DND-41 (cell line): Measurements from ENCODE around the gene USP5.

Experiments used
- ATAC-seq: fragments of 200-7000 bp; cut with Tn5 transposase; 3 replicates; pipeline ENCODE4 v1.9.1; 2021; ENCODE audit warnings: low read depth; ENCODE audit not compliant: insufficient read depth
- DNase-seq: peaks from one replicate; pipeline ENCODE4 v3.0.0-alpha.2; 2020
- H2AFZ ChIP-seq: 2 replicates; pipeline ENCODE4 v1.6.0; 2012; ENCODE audit warnings: low read depth, low read length
- H3K27ac ChIP-seq: 2 replicates; pipeline ENCODE4 v1.5.1; 2012; ENCODE audit warnings: low read length, inconsistent platforms
- H3K27me3 ChIP-seq: fragments of 200-600 bp; sonication (generic); 2 replicates; pipeline ENCODE4 v1.6.0; 2012; ENCODE audit warnings: low read length, mild to moderate bottlenecking, inconsistent platforms; ENCODE audit not compliant: insufficient read depth, poor library complexity
- H3K36me3 ChIP-seq: 2 replicates; pipeline ENCODE4 v1.5.1; 2012; ENCODE audit warnings: low read length, inconsistent platforms; ENCODE audit not compliant: insufficient read depth
- H3K4me1 ChIP-seq: 2 replicates; pipeline ENCODE4 v1.5.1; 2012; ENCODE audit warnings: mild to moderate bottlenecking, low read length; ENCODE audit not compliant: insufficient read depth
- H3K4me2 ChIP-seq: 2 replicates; pipeline ENCODE4 v1.6.0; 2012; ENCODE audit warnings: mild to moderate bottlenecking, moderate library complexity, low read length, inconsistent platforms; ENCODE audit not compliant: insufficient read depth
- H3K4me3 ChIP-seq, 2 experiments: fragments of 200-600 bp in 1 of 2; shearing (Covaris generic) in 1 of 2; 2 replicates each; pipeline ENCODE4 v1.5.1; 2012 to 2016; ENCODE audit warnings: inconsistent platforms in 2 of 2, low read length in 2 of 2, mild to moderate bottlenecking in 2 of 2, low read depth in 1 of 2, moderate library complexity in 1 of 2
- H3K79me2 ChIP-seq: 2 replicates; pipeline ENCODE4 v1.6.0; 2012; ENCODE audit warnings: low read length, inconsistent platforms; ENCODE audit not compliant: insufficient read depth
- H3K9ac ChIP-seq: 2 replicates; pipeline ENCODE4 v1.6.0; 2012; ENCODE audit warnings: low read depth, mild to moderate bottlenecking, inconsistent platforms, low read length, moderate library complexity
- H3K9me3 ChIP-seq: 2 replicates; pipeline ENCODE4 v1.5.1; 2012; ENCODE audit warnings: low read length, moderate library complexity, mild to moderate bottlenecking, inconsistent platforms; ENCODE audit not compliant: insufficient read depth, severe bottlenecking
- H4K20me1 ChIP-seq: 2 replicates; pipeline ENCODE4 v1.6.0; 2012; ENCODE audit warnings: low read length; ENCODE audit not compliant: insufficient read depth
- EZH2 ChIP-seq: IDR thresholded peaks from 3 replicates; pipeline ENCODE4 v1.6.1; 2012; ENCODE audit warnings: borderline replicate concordance, low read depth, mild to moderate bottlenecking, moderate library complexity, low read length, inconsistent platforms; ENCODE audit not compliant: severe bottlenecking
- TF ChIP-seq, protein P1 (sequence below): IDR thresholded peaks from 2 replicates; pipeline ENCODE4 v1.5.1; 2012; ENCODE audit warnings: borderline replicate concordance, low read length, moderate library complexity, mild to moderate bottlenecking; ENCODE audit not compliant: poor library complexity, severe bottlenecking; ENCODE audit errors: extremely low read depth

Gene USP5

GRCh38 chr12:6817662-6818157 lies 34.2 kb upstream of the USP5 start:
- Histone ChIP-seq H3K4me3 (no peak overlapping the region), H3K9ac (no peak overlapping the region), H4K20me1 (peaks cover 4% of the 10 kb centered on the region), H3K27ac (no peak overlapping the region), H3K9me3 (no peaks in the 10 kb centered on the region), H3K4me1 (peaks cover 16% of the 10 kb centered on the region), H3K4me2 (no peak overlapping the region), H3K36me3 (no peaks in the 10 kb centered on the region), H3K79me2 (no peaks in the 10 kb centered on the region), H3K27me3 (peaks cover 42% of the 10 kb centered on the region), H2AFZ (no peak overlapping the region)
- no peak for TF ChIP-seq EZH2
- TF ChIP-seq, protein P1, sequence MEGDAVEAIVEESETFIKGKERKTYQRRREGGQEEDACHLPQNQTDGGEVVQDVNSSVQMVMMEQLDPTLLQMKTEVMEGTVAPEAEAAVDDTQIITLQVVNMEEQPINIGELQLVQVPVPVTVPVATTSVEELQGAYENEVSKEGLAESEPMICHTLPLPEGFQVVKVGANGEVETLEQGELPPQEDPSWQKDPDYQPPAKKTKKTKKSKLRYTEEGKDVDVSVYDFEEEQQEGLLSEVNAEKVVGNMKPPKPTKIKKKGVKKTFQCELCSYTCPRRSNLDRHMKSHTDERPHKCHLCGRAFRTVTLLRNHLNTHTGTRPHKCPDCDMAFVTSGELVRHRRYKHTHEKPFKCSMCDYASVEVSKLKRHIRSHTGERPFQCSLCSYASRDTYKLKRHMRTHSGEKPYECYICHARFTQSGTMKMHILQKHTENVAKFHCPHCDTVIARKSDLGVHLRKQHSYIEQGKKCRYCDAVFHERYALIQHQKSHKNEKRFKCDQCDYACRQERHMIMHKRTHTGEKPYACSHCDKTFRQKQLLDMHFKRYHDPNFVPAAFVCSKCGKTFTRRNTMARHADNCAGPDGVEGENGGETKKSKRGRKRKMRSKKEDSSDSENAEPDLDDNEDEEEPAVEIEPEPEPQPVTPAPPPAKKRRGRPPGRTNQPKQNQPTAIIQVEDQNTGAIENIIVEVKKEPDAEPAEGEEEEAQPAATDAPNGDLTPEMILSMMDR: no peak
- no peak for ATAC-seq
- no peak for DNase-seq

DNA sequence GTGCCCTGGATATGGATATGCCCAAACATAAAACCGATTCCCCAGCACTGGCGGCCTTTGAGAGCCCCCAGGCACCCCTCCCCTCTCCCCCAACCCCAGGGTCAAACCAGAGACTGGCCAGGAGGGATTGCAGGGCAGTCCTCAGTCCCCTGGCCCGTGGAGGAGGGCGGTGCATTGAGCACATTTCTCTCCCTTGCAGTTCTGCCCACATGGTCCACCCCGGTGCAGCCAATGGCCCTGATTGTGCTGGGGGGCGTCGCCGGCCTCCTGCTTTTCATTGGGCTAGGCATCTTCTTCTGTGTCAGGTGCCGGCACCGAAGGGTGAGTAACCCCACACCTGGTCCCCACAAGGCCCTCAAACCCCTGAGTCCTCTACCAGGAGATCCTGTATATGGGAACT lies 33.7 kb upstream of the USP5 start:
- Histone ChIP-seq H3K36me3 (no peaks in the 10 kb centered on the region), H3K27me3 (peaks cover 47% of the 10 kb centered on the region), H3K4me2 (no peak overlapping the region), H3K4me1 (peaks cover 16% of the 10 kb centered on the region), H4K20me1 (peaks cover 4% of the 10 kb centered on the region), H2AFZ (no peak overlapping the region), H3K27ac (no peak overlapping the region), H3K9ac (no peak overlapping the region), H3K9me3 (no peaks in the 10 kb centered on the region), H3K4me3 (no peak overlapping the region), H3K79me2 (no peaks in the 10 kb centered on the region)
- no peak for ATAC-seq
- no peak for TF ChIP-seq EZH2
- TF ChIP-seq, protein P1: no peak
- DNase-seq: no peak

GRCh38 chr12:6818645-6819044 lies 33.3 kb upstream of the USP5 start:
- Histone ChIP-seq H3K27ac (no peak overlapping the region), H3K9ac (no peak overlapping the region), H3K79me2 (no peaks in the 10 kb centered on the region), H3K4me1 (peaks cover 16% of the 10 kb centered on the region), H3K9me3 (no peaks in the 10 kb centered on the region), H3K27me3 (peaks cover 52% of the 10 kb centered on the region), H2AFZ (no peak overlapping the region), H4K20me1 (peaks cover 4% of the 10 kb centered on the region), H3K4me3 (no peak overlapping the region), H3K4me2 (no peak overlapping the region), H3K36me3 (no peaks in the 10 kb centered on the region)
- no peak for DNase-seq
- no peak for ATAC-seq
- TF ChIP-seq EZH2: no peak
- TF ChIP-seq, protein P1: no peak
